GM19193 (cell line): Measurements from ENCODE around the gene CBLB.

Source experiments
- POLR2A ChIP-seq: IDR thresholded peaks from 4 replicates; pipeline ENCODE4 v1.6.1; 2011; ENCODE audit not compliant: insufficient read depth, insufficient read length; ENCODE audit errors: extremely low read depth

The CBLB gene

DNA sequence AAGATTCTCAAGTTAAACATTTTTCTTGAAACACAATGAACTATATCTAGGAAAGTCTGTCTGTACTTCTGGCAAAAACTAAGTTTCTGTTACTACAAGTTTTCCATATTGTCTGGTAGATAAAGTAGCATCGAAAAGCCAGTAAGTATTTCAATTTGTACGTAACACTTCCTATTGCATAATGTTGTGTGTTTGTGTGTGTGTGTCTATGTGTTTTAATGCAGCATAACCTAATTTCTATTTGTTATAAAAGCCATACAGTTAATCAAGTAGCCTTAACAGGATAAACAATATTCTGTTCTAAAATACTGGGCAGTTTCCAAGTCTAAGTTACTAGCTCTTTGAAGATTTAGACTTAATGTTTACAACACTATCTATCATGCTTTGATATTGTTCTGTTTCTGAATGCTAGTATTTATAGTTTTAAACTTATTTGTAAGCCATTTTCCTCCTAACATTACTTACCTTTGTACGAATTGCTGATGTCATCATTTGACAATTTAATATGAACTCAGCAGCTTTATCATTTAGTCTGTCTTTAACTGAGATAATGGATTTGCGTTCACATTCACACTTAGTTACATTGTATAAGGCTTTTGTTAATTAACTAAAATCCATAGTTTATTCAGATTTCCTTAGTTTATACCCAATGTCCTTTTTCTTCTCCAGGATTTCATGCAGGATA lies 163.9 kb downstream of the CBLB start:
- no peak for TF ChIP-seq POLR2A

DNA sequence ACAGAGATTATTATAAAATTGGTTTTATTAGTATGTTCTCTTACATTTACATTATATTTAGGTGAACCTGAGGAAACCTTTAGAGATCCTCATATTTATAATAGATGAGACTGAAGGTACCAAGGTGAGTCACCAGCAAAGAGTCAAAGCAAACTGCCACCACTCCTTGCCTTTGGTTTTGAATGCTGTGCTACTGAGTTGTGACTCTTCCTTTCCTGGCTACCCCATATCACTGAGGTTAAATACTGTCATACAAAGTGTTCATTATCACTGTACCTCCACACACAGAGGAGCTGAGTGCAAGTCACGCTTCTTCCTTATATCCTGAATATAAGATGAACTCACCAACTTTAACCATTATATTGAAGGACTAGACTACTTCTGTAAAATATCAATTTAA lies 168.2 kb downstream of the CBLB start:
- TF ChIP-seq POLR2A = no peak

DNA sequence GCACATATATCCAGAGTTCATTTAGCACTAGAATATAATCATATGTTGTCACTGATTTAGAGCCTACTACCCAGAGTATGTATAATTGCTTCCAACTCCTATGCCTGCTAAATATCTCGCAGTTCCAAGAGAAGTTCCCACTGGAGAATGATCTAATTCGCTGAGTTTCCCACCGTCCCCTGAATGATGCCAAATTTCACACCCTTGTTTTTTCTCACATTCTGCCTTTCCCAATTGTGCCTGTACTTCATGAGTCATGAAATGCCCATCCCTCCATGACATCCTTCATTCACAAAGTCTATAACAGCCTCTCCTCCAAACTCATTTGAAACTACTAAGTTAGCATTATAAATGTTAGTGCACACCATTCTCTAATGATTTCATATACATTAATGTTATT lies 177.2 kb downstream of the CBLB start:
- TF ChIP-seq POLR2A = no peak

DNA sequence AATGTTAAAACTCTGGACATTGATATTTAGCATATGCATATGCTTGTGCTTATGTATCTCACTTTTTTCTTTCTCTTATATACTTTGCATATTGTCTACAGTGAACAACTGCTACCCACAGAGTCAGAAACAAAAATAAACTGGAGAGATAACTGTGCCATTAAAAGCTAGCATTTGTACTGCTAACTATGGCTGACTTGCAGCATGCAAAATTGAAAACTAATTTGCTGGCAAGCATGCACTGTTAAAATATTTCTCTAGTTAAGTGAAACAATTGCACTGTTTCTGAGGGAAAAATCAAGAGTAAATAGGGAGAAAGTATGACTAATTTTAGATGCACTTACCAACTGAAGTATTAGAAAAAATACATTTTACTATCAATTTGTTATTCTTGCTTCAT lies 177.8 kb downstream of the CBLB start:
- TF ChIP-seq POLR2A = no peak

DNA sequence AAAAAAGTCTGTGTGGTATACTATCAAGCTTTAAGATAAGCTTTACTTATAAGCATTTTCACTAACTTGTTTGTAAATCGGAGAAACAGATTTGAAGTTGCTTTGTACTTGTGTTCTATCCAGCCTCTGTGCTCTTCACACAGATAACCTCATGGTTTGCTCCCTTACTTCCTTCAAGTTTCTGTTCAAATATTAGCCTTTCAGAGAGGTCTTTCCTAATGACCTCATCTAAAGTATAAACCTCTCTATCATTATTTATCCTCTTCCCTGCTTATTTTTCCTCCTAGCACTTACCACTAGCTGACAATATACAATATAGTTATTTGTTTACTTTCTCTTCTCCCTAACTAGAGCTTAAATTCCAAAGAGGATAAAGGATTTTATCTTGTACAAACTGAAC lies 180.0 kb downstream of the CBLB start:
- TF ChIP-seq POLR2A = no peak

DNA sequence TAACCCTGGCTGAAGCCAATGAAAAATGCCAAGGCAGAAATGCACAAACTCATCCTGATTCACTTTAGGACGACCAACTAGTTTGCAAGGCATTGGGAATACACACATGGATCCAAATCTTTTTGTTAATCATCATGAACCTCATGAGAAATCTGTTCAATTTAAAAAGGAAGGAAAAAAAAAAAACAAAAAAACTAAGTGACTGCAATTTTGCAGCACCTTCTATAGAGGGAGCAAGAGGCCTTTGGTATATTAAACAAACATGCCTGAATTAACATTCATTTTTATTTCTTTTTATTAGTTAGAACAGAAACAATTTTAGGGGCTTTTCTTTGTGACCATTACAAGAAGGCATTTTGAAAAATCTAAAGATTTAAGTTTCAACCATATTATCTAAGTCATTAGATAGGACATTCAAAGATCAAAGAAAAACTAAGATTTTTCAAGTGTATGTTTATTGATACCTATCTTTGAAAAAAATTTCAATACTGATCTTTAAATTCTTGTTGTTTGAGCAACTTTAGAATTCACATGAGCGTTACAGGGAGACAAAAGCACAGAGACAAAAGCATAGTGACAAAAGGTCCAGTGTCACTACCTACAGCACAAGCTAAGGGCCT lies 182.4 kb downstream of the CBLB start:
- TF ChIP-seq POLR2A = no peak

DNA sequence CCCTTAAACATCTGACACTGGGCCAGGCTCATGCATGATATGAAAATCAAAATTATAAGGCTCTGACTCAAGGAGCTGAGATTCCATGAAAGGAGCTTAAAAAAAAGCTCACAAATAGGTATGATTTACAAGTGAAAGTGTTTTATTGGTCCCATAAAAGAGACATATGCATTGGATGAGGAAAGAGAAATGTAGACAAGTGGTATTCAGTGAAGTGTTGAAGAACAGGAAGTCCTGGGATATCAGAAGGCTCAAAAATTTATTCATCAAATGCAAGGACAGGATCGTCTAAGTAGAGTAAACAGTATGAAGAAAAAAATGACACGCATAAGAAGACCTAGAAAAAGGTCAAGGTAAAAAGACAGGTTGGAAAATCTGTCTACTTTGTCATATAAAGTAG lies 188.9 kb downstream of the CBLB start:
- TF ChIP-seq POLR2A = no peak

DNA sequence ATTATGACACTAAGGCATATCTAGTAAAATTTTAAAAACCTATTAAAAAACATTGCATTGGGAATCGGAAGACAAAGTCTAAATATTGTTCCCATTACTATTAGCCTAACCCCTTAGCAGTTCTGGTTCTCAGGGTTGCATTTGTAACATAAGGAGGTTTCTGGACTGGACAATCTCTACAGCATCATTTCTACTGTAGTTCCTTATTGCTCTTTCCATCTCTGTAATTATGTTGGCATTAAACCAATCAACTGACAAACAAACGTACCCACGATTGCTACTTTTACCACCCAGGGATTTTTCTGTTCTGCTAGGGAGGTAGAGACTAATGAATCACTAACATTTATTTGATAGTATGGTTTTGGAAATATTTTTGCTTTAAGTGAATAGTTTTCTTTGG lies 190.8 kb downstream of the CBLB start:
- no peak for TF ChIP-seq POLR2A

DNA sequence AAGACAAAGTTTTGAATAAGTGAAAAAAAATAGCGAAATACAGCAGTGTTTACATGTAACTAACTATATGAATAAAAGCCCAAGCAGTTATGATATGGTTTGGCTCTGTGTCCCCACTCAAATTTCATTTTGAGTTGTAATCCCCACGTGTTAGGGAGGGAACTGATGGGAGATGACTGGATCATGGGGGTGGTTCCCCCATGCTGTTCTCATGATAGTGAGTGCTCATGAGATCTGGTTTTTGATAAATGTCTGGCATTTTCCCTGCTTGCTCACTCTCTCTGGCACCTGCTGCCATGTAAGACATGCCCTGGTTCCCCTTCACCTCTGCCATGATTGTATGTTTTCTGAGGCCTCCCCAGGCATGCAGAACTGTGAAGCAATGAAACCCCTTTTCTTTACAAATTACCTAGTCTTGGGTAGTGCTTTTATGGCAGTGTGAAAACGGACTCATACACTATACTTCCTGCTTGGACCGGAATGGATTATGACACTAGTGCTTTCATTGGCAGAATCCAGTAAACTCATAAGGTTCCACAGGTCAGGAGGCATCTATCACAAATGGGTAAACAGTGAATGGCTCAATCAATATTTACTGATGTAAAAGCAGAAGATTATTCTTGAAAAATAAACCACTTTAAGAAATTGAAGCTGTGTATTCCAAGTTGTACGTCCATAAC lies 192.1 kb downstream of the CBLB start:
- TF ChIP-seq POLR2A = no peak

DNA sequence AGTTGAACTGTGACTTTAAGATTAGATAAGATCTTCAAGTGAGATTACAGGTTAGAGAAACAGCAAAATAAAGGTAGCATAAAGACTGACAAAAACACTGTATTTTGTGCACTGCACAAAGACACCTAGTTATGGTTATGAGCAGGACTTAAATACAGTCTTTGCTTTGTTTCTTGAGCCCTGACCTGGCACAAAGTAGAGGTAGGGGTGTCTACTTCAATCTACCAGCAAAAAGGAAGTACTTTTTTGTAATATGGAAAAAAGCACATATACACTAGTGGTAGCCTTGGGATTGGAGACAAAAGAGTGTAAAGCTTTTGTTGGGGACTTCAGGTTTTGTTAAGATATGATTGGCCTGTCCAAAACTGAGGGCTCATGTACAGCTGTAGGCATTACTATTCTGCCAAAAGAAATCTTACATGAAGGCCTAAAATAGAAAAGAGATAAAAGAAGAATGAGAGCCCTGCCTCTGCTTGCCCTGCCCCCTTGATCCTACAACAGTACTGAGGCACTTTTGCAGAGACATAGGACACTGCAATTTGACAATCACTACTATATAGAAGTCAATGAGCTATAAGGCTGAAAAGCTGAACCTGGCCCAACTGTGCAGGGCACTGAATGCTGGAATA lies 194.3 kb downstream of the CBLB start:
- no peak for TF ChIP-seq POLR2A

DNA sequence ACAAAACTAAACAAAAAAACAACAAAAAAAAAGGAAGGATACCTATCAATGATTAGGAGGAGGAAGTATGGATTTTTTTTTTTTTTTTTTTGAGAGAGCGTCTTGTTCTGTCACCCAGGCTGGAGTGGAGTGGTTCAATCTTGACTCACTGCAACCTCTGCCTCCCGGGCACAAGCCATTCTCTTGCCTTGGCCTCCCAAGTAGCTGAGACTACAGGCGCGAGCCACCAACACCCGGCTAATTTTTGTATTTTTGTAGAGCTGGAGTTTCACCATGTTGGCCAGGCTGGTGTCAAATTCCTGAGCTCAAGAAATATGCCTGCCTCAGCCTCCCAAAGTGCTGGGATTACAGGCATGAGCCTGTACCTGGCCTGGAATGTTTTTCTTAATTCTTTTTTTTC lies 195.8 kb downstream of the CBLB start:
- TF ChIP-seq POLR2A = no peak

DNA sequence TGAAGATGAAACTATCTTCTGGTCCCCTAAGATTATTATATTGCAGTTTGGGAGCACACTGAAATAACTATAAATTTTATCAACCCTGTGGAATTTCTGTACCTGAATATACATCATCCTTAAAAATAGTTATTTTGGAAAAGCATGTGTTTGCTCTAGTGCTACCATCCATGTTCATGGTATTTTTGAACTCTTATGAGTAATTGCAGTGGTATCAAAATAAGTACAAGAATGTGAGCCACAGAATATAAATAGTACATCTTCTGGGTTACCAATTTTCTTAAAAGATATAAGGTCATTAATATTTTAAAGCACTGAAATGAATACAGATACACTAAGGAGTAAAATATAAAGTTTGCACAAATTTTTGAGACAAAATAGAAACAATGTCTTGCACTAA lies 206.5 kb downstream of the CBLB start:
- TF ChIP-seq POLR2A = no peak

DNA sequence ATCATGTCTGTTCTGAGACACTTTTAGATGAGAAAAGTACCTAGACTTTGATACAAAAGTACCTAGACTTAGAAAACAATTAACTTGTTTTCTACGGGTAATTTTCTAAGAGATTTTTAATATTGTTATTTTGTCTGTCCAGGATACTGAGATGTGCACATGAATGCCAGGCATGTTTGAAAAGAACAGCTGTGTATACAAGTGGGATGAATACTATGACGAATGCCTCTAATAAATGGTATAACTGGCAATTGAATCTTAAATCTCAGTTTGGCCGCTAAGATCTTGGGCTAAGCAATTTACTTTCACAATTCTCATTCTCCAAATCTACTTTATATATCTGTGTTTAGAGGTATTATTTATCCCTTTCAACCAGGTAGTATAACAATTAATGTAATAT lies 207.4 kb downstream of the CBLB start:
- no peak for TF ChIP-seq POLR2A

DNA sequence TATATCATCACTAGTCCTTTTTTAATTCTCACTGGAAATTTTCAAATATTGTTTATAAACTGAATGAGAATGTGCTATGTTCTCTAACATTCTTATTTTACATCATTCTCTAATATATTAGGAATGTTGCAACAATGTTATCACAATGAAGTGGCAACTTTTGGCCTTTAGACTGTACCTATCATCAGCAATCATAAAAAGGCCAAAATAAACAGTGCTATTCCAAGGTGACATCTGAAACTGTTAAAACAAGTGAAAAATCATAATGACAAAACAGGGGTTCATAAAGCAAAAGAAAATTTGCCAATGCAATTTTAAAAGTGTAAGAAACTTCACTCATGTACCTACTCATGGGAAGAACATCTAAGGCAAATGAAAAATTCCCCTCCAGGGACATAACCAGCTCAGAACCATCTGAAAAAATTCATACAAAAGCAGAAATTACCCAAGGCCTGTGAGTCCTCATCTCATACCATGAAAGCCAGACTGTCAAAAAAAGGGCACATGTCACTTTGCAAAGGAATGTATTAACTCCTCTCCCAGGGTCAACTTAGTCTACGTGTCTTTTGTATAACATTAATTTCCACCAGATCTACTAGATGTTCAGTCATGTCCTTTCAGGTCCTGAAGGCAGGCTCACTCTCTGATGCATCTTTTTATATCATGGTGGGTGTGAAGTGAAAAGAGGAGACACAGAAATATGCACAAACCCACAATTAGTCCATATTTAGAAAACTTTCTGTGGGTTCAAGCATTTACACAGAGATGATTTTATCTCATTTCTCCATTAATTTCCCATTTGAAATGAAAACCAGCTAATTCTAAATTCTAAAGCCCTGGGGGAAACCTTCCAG lies 211.9 kb downstream of the CBLB start:
- TF ChIP-seq POLR2A = no peak

DNA sequence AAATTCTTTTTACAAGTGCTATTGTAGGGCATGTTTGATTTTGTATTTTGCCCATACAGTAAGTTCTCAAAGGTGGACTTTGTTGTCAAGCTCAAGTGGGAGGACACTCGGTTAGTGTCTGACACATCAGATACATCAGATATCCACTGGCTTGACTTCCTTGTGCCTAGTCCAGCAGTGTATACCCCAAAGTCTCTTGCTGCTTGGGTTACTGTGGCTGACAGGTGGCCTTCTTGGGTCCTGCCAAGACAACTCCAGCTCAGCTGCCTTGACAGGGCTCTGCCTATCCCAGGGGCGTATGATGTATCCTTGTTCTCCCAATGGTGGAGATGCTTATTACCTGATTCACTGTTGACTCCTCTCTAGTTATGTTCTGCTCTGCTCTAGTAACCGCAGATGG lies 214.9 kb downstream of the CBLB start:
- TF ChIP-seq POLR2A = no peak
